Measurements from ENCODE around the gene PIEZO2. TPM values are rescaled to one million over a fixed set of nuclear protein-coding genes. Genes with fewer than 3 reads are reported as not detected.

Gene PIEZO2
- total RNA-seq, 1 experiment from 2014 or later = 10.7 TPM

- no peak for TF ChIP-seq IRF2 (CRISPR knock-in tag; IDR thresholded peaks at IDR 0.05; ENCODE audit: borderline replicate concordance, low read depth)
Observed at GRCh38 chr18:11119959-11120587, 29.3 kb downstream of the PIEZO2 start (continued).

GRCh38 chr18:11119550-11119949, 29.8 kb downstream of the PIEZO2 start:
- ATAC-seq = no peak
- Mint-ChIP-seq H3K4me3 (no peak overlapping the region), H3K27me3 (ENCODE audit: low read depth) (no peaks in the 10 kb centered on the region), H3K36me3 (no peaks in the 10 kb centered on the region), H3K27ac (no peak overlapping the region), H3K9me3 (no peaks in the 10 kb centered on the region), H3K4me1 (peaks cover 9% of the 10 kb centered on the region)
- TF ChIP-seq NR1H2 (CRISPR knock-in tag; IDR thresholded peaks at IDR 0.05) (no peak), AFF4 (CRISPR knock-in tag; IDR thresholded peaks at IDR 0.05; ENCODE audit: borderline replicate concordance) (no peak)
- ChIA-PET CTCF (no interaction called here), POLR2A (no interaction called here)
- no peak for DNase-seq (ENCODE audit: low spot score)

GRCh38 chr18:11118051-11118766, 31.2 kb downstream of the PIEZO2 start:
- TF ChIP-seq ZBTB43 (CRISPR knock-in tag; IDR thresholded peaks at IDR 0.05) = no peak
- TF ChIP-seq OVOL2 (CRISPR knock-in tag; IDR thresholded peaks at IDR 0.05; ENCODE audit: borderline replicate concordance) = no peak
- TF ChIP-seq EMX1 (CRISPR knock-in tag; IDR thresholded peaks at IDR 0.05) = no peak
- TF ChIP-seq ZSCAN18 (CRISPR knock-in tag; IDR thresholded peaks at IDR 0.05) = no peak
- TF ChIP-seq GRHL2 (CRISPR knock-in tag; IDR thresholded peaks at IDR 0.05; ENCODE audit: insufficient replicate concordance, severe bottlenecking) = no peak
- no peak for TF ChIP-seq AR (CRISPR knock-in tag; IDR thresholded peaks at IDR 0.05)
- no peak for TF ChIP-seq GTF2I (CRISPR knock-in tag; conservative IDR thresholded peaks at IDR 0.05)
- no peak for TF ChIP-seq CDX4 (CRISPR knock-in tag; IDR thresholded peaks at IDR 0.05; ENCODE audit: borderline replicate concordance)
- no peak for TF ChIP-seq NR1H2 (CRISPR knock-in tag; IDR thresholded peaks at IDR 0.05)
- no peak for TF ChIP-seq ZNF281 (CRISPR knock-in tag; IDR thresholded peaks at IDR 0.05)
- no peak for TF ChIP-seq ATF3 (CRISPR knock-in tag; conservative IDR thresholded peaks at IDR 0.05)
- no peak for TF ChIP-seq ZNF671 (CRISPR knock-in tag; IDR thresholded peaks at IDR 0.05)
- CTCF ChIA-PET = no interaction called here
- H3K27me3 Mint-ChIP-seq (ENCODE audit: low read depth) = no peaks in the 10 kb centered on the region
- no peak overlapping the region for H3K27ac Mint-ChIP-seq
- H3K36me3 Mint-ChIP-seq = no peaks in the 10 kb centered on the region
- no peak overlapping the region for H3K4me3 Mint-ChIP-seq
- no peak for DNase-seq (ENCODE audit: low spot score)
- H3K4me1 Mint-ChIP-seq = peaks cover 15% of the 10 kb centered on the region
- ATAC-seq = no peak
- POLR2A ChIA-PET = no interaction called here
- no peaks in the 10 kb centered on the region for H3K9me3 Mint-ChIP-seq
